AG20443 (cell line): Measurements from ENCODE around the gene RNF123.
"Not testable (repeated sequence)": the region's sequence is repeated elsewhere in the genome, so short reads cannot be mapped to it uniquely, and the experiment has no call there.

ENCODE experiments used
- DNase-seq: peaks from one replicate; pipeline ENCODE4 v3.0.0; 2012; ENCODE audit warnings: low spot score, mixed read lengths

Gene RNF123

DNA sequence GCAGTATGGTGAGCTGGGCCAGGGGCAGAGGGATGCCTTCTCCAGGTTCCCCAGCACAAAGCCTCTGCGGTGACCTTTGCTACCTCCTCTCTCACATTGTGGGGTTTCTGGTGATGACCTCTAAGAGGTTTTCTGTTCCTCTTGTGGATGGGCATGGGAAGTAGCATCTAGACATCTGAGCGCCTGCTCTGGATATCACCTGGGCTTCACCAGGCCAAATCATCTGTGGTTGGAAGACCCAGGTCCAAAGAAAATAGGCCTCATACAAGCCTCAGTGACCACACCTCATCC is 8.2 kb upstream of the RNF123 start:
- DNase-seq, result no peak

- DNase-seq, result no peak
Measured at GRCh38 chr3:49681543-49681942, 7.8 kb upstream of the RNF123 start.

DNA sequence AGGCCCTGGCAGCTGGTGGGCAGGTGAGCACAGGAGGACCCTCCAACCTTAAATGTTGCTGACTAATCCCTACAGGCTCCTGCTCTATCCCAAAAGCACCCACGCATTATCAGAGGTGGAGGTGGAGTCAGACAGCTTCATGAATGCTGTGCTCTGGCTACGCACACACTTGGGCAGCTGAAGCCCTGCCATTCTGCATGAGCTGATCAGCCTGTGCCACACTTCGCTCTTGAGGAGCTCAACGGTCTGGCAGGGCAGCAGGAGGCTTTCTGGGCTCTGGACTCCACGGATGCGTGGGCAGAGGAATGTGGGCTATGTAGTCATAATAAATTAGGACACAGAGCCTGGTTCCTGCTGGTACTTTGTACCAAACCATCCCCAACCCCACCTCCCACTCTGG is 6.2 kb upstream of the RNF123 start:
- DNase-seq, result no peak

DNA sequence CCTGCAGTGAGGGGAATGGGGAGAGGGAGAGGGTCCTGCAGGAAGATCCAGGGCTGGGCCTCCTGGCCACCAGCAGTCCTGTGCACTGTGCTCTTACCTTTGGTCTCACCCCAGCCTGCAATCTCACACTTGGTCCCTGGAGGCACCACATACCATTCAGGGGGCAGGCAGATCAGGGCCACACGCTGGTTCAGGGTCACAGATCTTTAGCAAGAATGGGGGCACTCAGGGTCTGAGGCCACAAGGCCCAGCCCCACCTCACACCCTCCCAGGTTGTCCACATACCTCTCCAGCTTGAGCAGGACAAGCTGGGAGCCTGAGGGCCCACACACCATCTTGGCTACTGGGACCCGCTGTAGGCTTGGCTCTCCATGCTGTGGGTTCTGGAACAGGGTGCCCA is 4.9 kb upstream of the RNF123 start:
- not testable (repeated sequence) for DNase-seq

- not testable (repeated sequence) for DNase-seq
Measured at GRCh38 chr3:49685103-49685502, 4.3 kb upstream of the RNF123 start.

GRCh38 chr3:49685846-49686245 is 3.5 kb upstream of the RNF123 start:
- DNase-seq, result not testable (repeated sequence)

GRCh38 chr3:49686346-49686745 is 3.0 kb upstream of the RNF123 start:
- not testable (repeated sequence) for DNase-seq

GRCh38 chr3:49686769-49687423 is 2.5 kb upstream of the RNF123 start:
- DNase-seq, result not testable (repeated sequence)

GRCh38 chr3:49687424-49687795 is 1.9 kb upstream of the RNF123 start:
- DNase-seq, result not testable (repeated sequence)

DNA sequence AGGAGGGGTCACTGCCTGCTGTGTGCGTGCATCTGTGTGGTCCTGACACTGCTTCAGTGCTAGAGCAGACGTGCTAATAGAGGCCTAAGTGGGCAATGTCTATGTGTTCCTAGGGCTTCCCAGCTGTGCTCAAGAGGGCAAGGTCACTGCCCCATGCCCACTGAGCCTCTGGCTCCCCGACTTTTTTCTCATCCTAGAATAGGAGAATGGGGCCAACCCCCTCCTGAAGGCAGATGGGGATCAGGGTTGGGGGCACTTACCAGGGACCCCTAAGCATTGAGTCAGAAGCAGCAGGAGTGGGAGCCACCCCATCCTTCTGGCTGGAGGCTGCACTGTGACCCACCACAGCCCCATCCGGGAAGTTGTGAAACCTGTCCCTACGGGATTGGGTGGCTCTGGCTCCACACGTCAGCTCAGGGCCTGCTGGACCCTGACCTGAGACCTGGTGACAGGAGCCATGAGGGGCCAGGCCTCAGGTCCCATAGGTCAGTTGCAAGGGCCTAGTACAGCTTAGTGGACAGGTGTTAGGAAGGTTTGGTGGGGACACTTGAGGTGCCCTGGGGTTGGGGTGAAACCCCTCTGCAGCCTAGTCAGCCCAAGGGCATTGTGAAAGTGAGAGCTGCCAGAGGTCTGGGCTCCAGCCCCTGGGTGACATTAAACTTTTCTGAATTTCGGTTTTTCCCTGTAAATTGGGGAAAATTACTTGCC is 865 bp upstream of the RNF123 start:
- DNase-seq, result not testable (repeated sequence)

DNA sequence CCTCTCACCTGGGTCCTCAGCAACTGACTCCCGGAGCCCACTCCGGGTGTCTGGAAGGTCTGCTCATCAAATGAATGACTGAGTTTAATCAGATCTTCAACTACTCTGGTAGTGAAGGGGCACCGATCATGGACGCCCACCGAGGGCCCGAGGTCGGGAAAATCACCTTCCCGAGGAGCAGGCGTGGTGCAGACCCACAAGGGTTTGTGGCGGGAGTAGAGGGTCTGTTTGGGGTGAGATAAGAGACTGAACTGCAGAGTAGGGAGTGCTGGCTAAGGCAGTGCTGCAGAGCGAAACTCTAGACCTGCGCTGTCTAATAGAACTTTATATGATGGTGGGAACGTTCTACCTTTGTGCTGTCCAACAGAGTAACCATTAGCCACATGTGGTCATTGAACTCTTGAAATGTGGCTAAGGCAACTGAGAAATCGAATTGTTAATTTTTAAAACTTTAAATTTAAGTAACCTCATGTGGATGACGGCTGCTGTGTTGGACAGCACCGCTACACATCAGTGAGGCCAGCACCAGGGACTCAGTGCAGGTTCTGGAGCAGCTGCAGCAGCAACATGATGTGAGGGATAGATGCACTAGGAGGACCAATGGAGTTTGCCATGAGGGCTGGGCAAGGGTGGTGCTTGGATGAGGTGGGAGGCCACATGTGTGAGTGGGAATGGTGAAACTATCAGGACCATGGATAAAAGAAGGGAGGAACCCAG is 709 bp downstream of the RNF123 start:
- DNase-seq, result not testable (repeated sequence)

DNA sequence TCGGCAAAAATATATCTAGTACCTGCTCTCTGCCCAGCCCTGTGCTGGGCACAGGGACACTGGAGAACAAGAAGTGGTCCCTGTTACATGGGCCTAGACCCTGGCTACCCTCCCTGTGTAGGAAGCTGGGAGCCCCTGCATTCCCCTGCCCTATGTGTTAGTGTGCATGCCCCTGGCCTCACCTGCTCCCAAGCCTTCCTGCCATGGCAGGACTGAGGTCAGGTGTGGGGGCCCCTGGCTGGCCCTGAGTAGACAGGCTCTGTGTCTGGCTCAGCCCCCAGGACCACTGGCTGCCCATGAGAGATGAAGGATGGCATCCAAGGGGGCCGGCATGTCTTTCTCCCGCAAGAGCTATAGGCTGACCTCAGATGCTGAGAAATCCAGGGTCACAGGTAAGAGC is 1.5 kb downstream of the RNF123 start:
- DNase-seq, result not testable (repeated sequence)

GRCh38 chr3:49691481-49691880 is 2.1 kb downstream of the RNF123 start:
- not testable (repeated sequence) for DNase-seq

DNA sequence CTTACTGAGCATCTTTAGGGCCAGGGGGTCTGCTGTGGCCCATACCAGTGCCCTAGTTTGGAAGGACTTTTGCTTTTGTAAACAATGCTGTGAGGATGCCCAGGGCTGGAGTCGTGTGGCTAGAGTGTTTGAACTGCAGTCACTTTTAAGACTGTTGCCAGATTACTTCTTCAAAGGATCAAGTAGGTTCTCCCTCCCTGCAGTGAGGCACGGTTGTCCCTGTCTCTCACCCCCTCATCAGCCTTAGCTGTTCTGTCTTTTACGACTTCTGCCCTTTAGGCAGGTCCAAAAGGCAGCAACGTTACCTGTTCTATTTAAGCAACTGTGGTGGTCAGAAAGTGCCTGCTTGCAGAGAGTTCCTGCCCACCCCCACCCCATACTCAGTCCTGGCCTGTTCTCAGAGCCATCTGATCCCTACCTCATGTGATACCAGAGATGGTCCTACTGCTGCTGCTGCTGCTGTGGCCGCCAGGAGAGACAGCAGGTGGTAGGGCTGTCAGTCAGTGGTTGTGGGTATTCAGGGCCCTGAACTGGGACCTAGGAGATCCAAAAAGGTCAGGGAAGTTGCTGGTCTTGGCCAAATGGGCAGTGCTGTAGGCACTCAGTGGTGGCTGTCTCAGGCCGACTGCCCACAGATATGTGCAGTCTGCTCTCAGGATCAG is 5.2 kb downstream of the RNF123 start:
- not testable (repeated sequence) for DNase-seq

DNA sequence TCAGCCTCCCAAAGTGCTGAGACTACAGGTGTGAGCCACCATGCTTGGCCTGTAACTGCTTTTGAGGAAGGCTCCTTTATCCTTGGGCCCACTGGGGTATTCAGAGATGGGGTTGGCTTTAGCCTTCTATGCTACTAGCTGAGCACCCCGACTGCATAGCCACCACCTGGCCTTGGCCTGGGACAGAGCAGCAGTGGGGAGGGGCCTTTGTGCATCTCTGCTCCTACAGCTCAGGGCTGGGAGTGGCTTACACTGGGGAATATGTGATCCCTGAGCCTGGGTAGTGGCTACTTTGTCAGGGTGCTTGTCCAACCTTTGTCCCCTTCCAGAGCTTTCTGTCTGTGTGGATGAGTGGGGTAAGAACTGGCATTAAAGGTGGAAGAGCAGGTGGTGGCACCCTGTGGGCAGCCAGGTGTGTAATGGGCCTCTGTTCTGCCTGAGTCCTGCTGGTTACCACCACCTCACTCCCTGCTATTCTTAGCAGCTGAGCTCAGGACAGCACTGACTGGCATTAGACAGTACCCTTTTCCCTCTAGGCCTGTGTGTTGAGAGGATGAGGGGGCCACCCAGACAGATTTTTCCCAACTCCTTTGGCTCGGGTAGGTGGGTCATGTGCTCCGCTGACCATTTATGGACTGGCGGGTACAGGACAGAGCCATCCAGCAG is 6.1 kb downstream of the RNF123 start:
- DNase-seq, result not testable (repeated sequence)

DNA sequence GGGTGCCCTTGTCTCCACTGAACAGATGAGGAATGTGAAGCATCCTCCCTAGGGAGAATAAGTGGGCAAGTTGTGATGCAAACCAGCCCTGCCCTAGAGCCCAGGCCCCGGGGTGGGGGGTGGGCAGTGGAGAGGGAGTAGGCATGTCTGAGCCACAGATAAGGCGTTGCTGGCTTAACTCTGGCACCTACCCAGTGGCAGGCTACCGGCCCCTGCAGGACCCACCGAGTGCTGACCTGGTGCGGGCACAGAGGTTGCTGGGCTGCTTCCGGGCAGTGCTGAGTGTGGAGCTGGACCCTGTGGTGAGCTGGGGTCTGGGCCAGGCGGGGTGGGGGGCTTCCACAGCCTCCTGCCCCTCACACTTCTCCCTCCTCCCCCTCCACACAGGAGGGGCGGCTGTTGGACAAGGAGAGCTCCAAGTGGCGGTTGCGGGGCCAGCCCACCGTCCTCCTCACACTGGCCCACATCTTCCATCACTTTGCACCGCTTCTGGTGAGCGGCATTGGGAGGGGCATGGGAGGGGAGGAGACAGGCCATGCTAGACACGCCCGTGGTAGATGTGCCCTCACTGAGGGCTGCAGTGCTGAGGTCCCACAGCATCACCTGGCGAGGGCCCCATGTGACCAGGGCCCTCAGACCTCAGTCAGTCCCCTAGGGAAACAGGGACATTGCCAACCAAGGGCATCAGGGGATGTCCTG is 10.1 kb downstream of the RNF123 start:
- DNase-seq, result no peak

DNA sequence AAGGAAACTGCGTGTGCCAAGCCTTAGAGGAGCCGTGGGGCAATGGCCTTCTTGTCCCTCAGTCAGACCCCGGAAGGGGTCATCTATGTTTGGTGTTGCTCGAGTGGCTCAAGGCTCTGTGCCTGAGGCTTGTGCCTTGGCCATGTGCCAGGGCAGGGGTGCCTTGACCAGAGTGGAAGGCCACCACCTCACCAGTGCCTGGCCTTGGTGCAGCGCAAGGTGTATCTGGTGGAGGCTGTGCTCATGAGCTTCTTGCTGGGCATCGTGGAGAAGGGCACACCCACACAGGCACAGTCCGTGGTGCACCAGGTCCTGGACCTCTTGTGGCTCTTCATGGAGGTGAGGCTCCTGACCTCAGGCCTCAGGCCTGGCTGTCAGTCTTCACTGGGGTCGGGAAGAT is 10.7 kb downstream of the RNF123 start:
- DNase-seq, result no peak

DNA sequence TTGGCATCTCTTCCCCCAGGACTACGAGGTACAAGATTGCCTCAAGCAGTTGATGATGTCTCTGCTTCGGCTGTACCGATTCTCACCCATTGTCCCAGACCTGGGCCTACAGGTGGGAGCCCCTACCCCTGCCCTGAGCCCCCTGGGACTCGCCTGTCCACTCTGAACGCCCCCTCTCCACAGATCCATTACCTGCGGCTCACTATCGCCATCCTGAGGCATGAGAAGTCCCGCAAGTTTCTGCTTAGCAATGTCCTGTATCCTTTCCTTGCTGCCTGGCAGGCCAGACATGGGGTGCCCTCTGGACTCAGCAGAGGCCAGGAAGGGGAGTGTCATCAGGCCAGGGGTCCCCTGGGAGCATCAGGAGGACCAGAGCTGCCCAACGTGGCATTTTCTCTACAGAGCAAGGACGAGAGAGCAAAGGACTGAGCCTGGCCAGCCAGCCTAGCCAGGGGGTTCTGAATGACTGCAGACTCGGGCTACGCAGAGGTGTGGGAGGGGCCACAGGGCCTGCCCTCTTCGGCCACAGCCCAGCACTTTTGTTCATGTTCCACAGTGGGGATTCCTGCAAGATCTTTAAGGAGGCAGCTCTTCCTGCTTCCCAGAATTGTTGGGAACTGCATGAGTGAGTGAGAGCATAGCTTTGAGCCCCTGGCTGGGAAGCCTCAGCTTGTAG is 11.2 kb downstream of the RNF123 start:
- DNase-seq, result no peak

DNA sequence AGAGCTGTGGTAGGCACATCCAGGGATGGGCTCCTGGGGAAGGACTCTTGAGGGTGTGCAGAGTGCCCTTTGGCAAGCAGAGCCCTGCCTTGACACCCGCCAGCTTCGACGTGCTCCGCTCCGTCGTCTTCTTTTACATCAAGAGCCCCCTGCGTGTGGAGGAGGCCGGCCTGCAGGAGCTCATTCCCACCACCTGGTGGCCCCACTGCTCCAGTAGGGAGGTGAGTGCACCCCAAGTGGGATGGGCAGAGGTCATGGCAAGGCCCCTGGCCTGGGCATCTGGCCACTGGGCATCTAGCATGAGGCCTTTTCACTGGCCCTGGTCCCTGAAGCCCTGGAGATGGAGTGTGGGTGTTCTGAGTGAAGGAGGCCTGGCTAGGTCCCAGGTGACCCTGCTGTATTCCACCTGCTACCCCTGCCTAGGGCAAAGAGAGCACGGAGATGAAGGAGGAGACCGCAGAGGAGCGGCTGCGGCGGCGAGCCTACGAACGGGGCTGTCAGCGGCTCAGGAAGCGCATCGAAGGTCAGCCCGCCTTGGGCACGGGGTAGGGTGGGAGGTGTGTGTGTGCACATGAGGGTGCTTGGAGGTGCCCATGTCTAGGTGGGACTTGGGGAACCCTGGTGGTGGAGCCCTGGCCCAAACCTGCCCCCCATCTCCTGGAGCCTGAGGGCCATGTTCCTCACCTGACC is 12.2 kb downstream of the RNF123 start:
- peak; percentile 50 for DNase-seq

DNA sequence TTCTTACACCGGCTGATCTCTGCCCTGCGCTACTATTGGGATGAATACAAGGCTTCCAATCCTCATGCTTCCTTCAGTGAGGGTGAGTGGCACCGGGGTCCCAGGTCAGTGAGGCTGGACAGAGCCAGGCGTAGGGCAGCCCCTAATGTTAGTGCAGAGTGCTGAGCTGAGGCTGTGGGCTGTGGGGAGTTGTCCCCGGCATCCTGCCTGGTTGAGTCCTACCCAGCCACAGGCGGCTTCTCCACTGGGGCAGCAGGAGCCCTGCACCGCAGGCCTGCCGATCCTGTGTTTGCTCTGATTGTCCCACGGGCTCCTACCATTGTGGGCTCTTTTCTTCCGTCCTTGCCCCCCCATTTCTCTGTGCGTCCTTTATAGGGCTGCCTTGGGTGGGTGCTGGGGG is 13.3 kb downstream of the RNF123 start:
- DNase-seq, result no peak
